H1 (cell line): Measurements from ENCODE around the gene AAR2. TPM values are rescaled to one million over a fixed set of nuclear protein-coding genes. Genes with fewer than 3 reads are reported as not detected.

Source experiments
- CTCF ChIA-PET: fragments of 300-600 bp; sonication (Branson Sonifier 250); formaldehyde crosslinking; loops from one replicate; lab custom pipeline; 2021; ENCODE audit not compliant: partially characterized antibody; lab: Charles Lee
- POLR2A ChIA-PET: fragments of 300-600 bp; sonication (Branson Sonifier 250); formaldehyde crosslinking; loops from one replicate; lab custom pipeline; 2021; ENCODE audit warnings: inconsistent platforms; ENCODE audit not compliant: partially characterized antibody; lab: Charles Lee
- DNase-seq, 2 experiments: peaks; one replicate each; pipeline versions ENCODE4 v3.0.0 to v3.0.0-alpha.2; 2010 to 2022; ENCODE audit warnings: low spot score in 2 of 2, low read depth in 1 of 2, mixed read lengths in 1 of 2
- FAIRE-seq: peaks from 2 replicates; lab custom pipeline; 2011; peaks lifted over from hg19 to GRCh38; lab: Jason Lieb, UNC
- H2AFZ ChIP-seq: 2 replicates; pipeline ENCODE4 v1.8.1; 2012; ENCODE audit warnings: low read length, inconsistent platforms
- H2AK5ac ChIP-seq: 2 replicates; pipeline ENCODE4 v1.6.1; 2013; ENCODE audit warnings: low read depth, low read length
- H2BK120ac ChIP-seq: replicated peaks from 2 replicates; pipeline ENCODE3; 2013; ENCODE audit warnings: low read depth, low read length, inconsistent platforms
- H2BK12ac ChIP-seq: 2 replicates; pipeline ENCODE4 v1.6.1; 2013; ENCODE audit warnings: low read depth, low read length
- H2BK15ac ChIP-seq: 2 replicates; pipeline ENCODE4 v1.6.1; 2013; ENCODE audit warnings: low read length
- H2BK20ac ChIP-seq: 2 replicates; pipeline ENCODE4 v1.6.1; 2013; ENCODE audit warnings: low read length
- H2BK5ac ChIP-seq: 2 replicates; pipeline ENCODE4 v1.6.1; 2013; ENCODE audit warnings: low read depth, low read length
- H3K14ac ChIP-seq: 2 replicates; pipeline ENCODE4 v1.6.1; 2013; ENCODE audit warnings: inconsistent platforms; ENCODE audit not compliant: insufficient read length
- H3K18ac ChIP-seq: 2 replicates; pipeline ENCODE4 v1.6.1; 2013; ENCODE audit warnings: low read length; ENCODE audit errors: extremely low read depth
- H3K23ac ChIP-seq: 2 replicates; pipeline ENCODE4 v1.6.1; 2013; ENCODE audit warnings: inconsistent platforms; ENCODE audit not compliant: insufficient read length
- H3K23me2 ChIP-seq: 2 replicates; pipeline ENCODE4 v1.6.1; 2013; ENCODE audit warnings: low read depth, low read length
- H3K27ac ChIP-seq: 2 replicates; pipeline ENCODE4 v1.6.1; 2011; ENCODE audit warnings: low read depth, low read length, inconsistent platforms
- H3K27me3 ChIP-seq, 4 experiments: replicated peaks in 1 of 4; 1 replicate in 1 of 4; 2 replicates in 3 of 4; pipeline versions ENCODE4 v1.6.1 to v1.8.1; 2011 to 2013; ENCODE audit warnings: low read length in 3 of 4, mild to moderate bottlenecking in 3 of 4, inconsistent platforms in 2 of 4, mixed read lengths in 2 of 4, moderate library complexity in 1 of 4; ENCODE audit not compliant: control insufficient read depth in 3 of 4, insufficient read depth in 3 of 4; ENCODE audit errors: extremely low read depth in 1 of 4
- H3K36me3 ChIP-seq, 4 experiments: 2 replicates each; pipeline versions ENCODE4 v1.6.1 to v1.8.1; 2011 to 2013; ENCODE audit warnings: mild to moderate bottlenecking in 4 of 4, low read length in 3 of 4, moderate library complexity in 2 of 4, control low read depth in 1 of 4, inconsistent platforms in 1 of 4; ENCODE audit not compliant: insufficient read depth in 4 of 4, control insufficient read depth in 2 of 4
- H3K4ac ChIP-seq: replicated peaks from 2 replicates; pipeline ENCODE3; 2013; ENCODE audit warnings: low read length, low read depth, mixed read lengths, inconsistent platforms; ENCODE audit not compliant: insufficient read length
- H3K4me1 ChIP-seq, 4 experiments: replicated peaks in 1 of 4; 1 replicate in 1 of 4; 2 replicates in 3 of 4; pipeline versions ENCODE4 v1.6.1 to v1.8.1; 2011 to 2013; ENCODE audit warnings: low read length in 3 of 4, inconsistent platforms in 2 of 4, mixed read lengths in 1 of 4; ENCODE audit not compliant: insufficient read depth in 4 of 4, control insufficient read depth in 3 of 4
- H3K4me2 ChIP-seq, 2 experiments: 2 replicates each; pipeline versions ENCODE4 v1.6.1 to v1.8.1; 2011 to 2013; ENCODE audit warnings: low read depth in 2 of 2, low read length in 2 of 2, control low read depth in 1 of 2, inconsistent platforms in 1 of 2, mild to moderate bottlenecking in 1 of 2; ENCODE audit not compliant: insufficient read depth in 1 of 2
- H3K4me3 ChIP-seq, 4 experiments: fragments of 200-600, 300-600 bp in 1 of 4; sonication (generic), shearing (Covaris generic), sonication (Bioruptor Twin) in 1 of 4; 2 replicates each; pipeline versions ENCODE4 v1.5.1 to v1.8.1; 2011 to 2016; ENCODE audit warnings: low read length in 4 of 4, low read depth in 3 of 4, control low read depth in 2 of 4, inconsistent platforms in 2 of 4, mild to moderate bottlenecking in 2 of 4, mixed read lengths in 1 of 4, moderate library complexity in 1 of 4; ENCODE audit not compliant: insufficient read depth in 2 of 4; ENCODE audit errors: extremely low read depth in 1 of 4
- H3K56ac ChIP-seq: replicated peaks from 2 replicates; pipeline ENCODE3; 2013; ENCODE audit warnings: low read depth, mild to moderate bottlenecking, mixed read lengths, low read length, inconsistent platforms; ENCODE audit not compliant: insufficient read length
- H3K79me1 ChIP-seq: 2 replicates; pipeline ENCODE4 v1.6.1; 2013; ENCODE audit warnings: low read depth, low read length, control low read depth
- H3K79me2 ChIP-seq, 2 experiments: 2 replicates each; pipeline versions ENCODE4 v1.6.1 to v1.8.1; 2012 to 2013; ENCODE audit warnings: low read length in 2 of 2, mild to moderate bottlenecking in 2 of 2, inconsistent platforms in 1 of 2; ENCODE audit not compliant: insufficient read depth in 2 of 2, control insufficient read depth in 1 of 2
- H3K9ac ChIP-seq, 4 experiments: replicated peaks in 1 of 4; 1 replicate in 1 of 4; 2 replicates in 3 of 4; pipeline versions ENCODE4 v1.6.1 to v1.8.1; 2011 to 2013; ENCODE audit warnings: low read depth in 3 of 4, low read length in 3 of 4, control low read depth in 2 of 4, mild to moderate bottlenecking in 2 of 4, moderate library complexity in 2 of 4, inconsistent platforms in 1 of 4; ENCODE audit errors: extremely low read depth in 1 of 4
- H3K9me3 ChIP-seq, 2 experiments: 2 replicates each; pipeline versions ENCODE4 v1.6.1 to v1.8.1; 2012 to 2013; ENCODE audit warnings: mild to moderate bottlenecking in 2 of 2, moderate library complexity in 2 of 2, control low read depth in 1 of 2, inconsistent platforms in 1 of 2, low read depth in 1 of 2, low read length in 1 of 2, mixed read lengths in 1 of 2; ENCODE audit not compliant: insufficient read depth in 2 of 2
- H4K20me1 ChIP-seq, 2 experiments: replicated peaks in 1 of 2; 2 replicates each; pipeline versions ENCODE3 to v1.8.1; 2011 to 2013; ENCODE audit warnings: inconsistent platforms in 2 of 2, low read length in 2 of 2, mild to moderate bottlenecking in 1 of 2; ENCODE audit not compliant: insufficient read depth in 2 of 2, control insufficient read depth in 1 of 2
- H4K5ac ChIP-seq: 2 replicates; pipeline ENCODE4 v1.6.1; 2013; ENCODE audit warnings: low read length, low read depth, mixed read lengths, inconsistent platforms; ENCODE audit not compliant: insufficient read length
- H4K8ac ChIP-seq: 2 replicates; pipeline ENCODE4 v1.8.0; 2013; ENCODE audit warnings: mild to moderate bottlenecking, moderate library complexity, low read length, inconsistent platforms; ENCODE audit not compliant: insufficient read depth; ENCODE audit errors: extremely low read depth
- H4K91ac ChIP-seq: replicated peaks from 2 replicates; pipeline ENCODE3; 2013; ENCODE audit warnings: low read length, mixed read lengths, inconsistent platforms; ENCODE audit not compliant: insufficient read length
- RAD21 ChIP-seq, 2 experiments: IDR thresholded peaks in 1 of 2; conservative IDR thresholded peaks in 1 of 2; 2 replicates each; pipeline ENCODE4 v1.6.1; 2011; ENCODE audit warnings: low read depth in 2 of 2, low read length in 2 of 2, improper control_type of control experiment in 1 of 2, inconsistent platforms in 1 of 2, mild to moderate bottlenecking in 1 of 2, moderate library complexity in 1 of 2
- WGBS, 2 experiments: shearing (Covaris generic) in 1 of 2; methylation state at CpG; one replicate each; pipeline versions ENCODE4 v1.1.6 to v1.1.7; 2013 to 2015; ENCODE audit warnings: low lambda C conversion rate in 2 of 2, mixed read lengths in 2 of 2, inconsistent platforms in 1 of 2, low coverage in 1 of 2, missing lambda C conversion rate in 1 of 2; ENCODE audit not compliant: insufficient replicate concordance in 2 of 2, insufficient coverage in 1 of 2, insufficient read length in 1 of 2; ENCODE audit errors: extremely low coverage in 1 of 2, missing lambda C conversion rate in 1 of 2; 5-methylcytosine and 5-hydroxymethylcytosine counted together
- polyA plus RNA-seq, 7 experiments: library from polyadenylated mRNA; depleted of rRNA in 3 of 7; stranded (reverse) in 5 of 7; unstranded in 2 of 7; fragments of >200 nt in 5 of 7; fragments of 200-250 nt in 2 of 7; gene quantifications; 1 replicate in 5 of 7; 2 replicates in 1 of 7; 4 replicates in 1 of 7; pipeline versions ENCODE4 v1.2.1 to v1.2.3, GENCODE V29; 2011 to 2013; ENCODE audit warnings: missing spikeins in 2 of 7, mixed read lengths in 2 of 7
- total RNA-seq: library from RNA; stranded (reverse); fragmentation: NEBNext Ultra II Directional; extraction: Animal tissue kit (Norgen Biotek cat#: 25700); gene quantifications from 2 replicates; pipeline ENCODE4 v1.2.1, GENCODE V29; 2021

AAR2 gene
- total and polyA plus RNA-seq, 2 of the 8 experiments (the other 6 are each of a cell fraction or from before 2014, with no cell fraction given) = 25.5 to 36.1 TPM

- Histone ChIP-seq H4K20me1 (peaks cover 2 to 3% of the 10 kb centered on the region in 2 experiments), H3K79me1 (no peaks in the 10 kb centered on the region), H3K4me1 (no peaks in the 10 kb centered on the region), H2AK5ac (no peak overlapping the region), H3K27me3 (peaks cover 0 to 2% (median 0%) of the 10 kb centered on the region in 4 experiments; a peak in 1 of 7 replicates), H2BK12ac (no peak overlapping the region), H3K9me3 (no peaks in the 10 kb centered on the region), H4K91ac (no peak overlapping the region), H3K79me2 (no peaks in the 10 kb centered on the region), H3K56ac (no peak overlapping the region), H3K9ac (no peak overlapping the region), H2BK120ac (no peak overlapping the region), H3K18ac (no peak overlapping the region), H3K23me2 (no peaks in the 10 kb centered on the region), H3K23ac (no peak overlapping the region), H2BK15ac (no peak overlapping the region), H3K27ac (no peak overlapping the region), H4K8ac (no peak overlapping the region), H3K4ac (no peak overlapping the region), H2BK20ac (no peak overlapping the region), H3K36me3 (no peaks in the 10 kb centered on the region), H3K14ac (no peak overlapping the region), H2AFZ (no peak overlapping the region), H4K5ac (no peak overlapping the region), H3K4me2 (no peak overlapping the region), H2BK5ac (no peak overlapping the region), H3K4me3 (no peak overlapping the region)
- DNase-seq (no peak), FAIRE-seq (peak; percentile 86)
- 66% methylated on average over 5 of the region's 5 CpGs; no CpG with 5 or more reads in 1 of the 2 experiments for WGBS, 2 experiments
- ChIA-PET POLR2A (no interaction called here), CTCF (interaction anchor here (0.7 to 11.6 kb wide), 20 partner anchors 11 to 286 kb away, joined by 3 to 151 read pairs (median 4); no protein-coding TSS in a partner anchor)
- TF ChIP-seq RAD21 (IDR thresholded peaks at IDR 0.05 in 1 of 2, conservative IDR thresholded peaks at IDR 0.05 in 1 of 2; ENCODE audit: low read depth in 2 of 2, low read length in 2 of 2) = peak; percentile 87 to 93
Measured at GRCh38 chr20:36214684-36215256, 21.5 kb upstream of the AAR2 start.
